HepG2 (cell line): ENCODE data around the gene NGEF. TPM values are rescaled to one million over a fixed set of nuclear protein-coding genes. Genes with fewer than 3 reads are reported as not detected.

Source experiments
- ATAC-seq: fragments of 200-7000 bp; cut with Tn5 transposase; 3 replicates; pipeline ENCODE4 v1.9.1; 2020; ENCODE audit warnings: mild to moderate bottlenecking, moderate library complexity
- BruUV-seq: library from RNA; stranded (reverse); fragments of 400-500 nt; replicated peaks from 2 replicates; lab custom pipeline; 2021; lab: Mats Ljungman, UMichigan
- CTCF ChIA-PET: fragments of 300-600 bp; formaldehyde crosslinking; extraction: SDS; loops from one replicate; lab custom pipeline; 2021; ENCODE audit warnings: low total read pairs, inconsistent platforms, low intra/inter-chr PET ratio; lab: Yijun Ruan, JAX
- POLR2A ChIA-PET: fragments of 350-600 bp; sonication (Branson Sonifier 250); formaldehyde crosslinking; loops from one replicate; lab custom pipeline; 2020; ENCODE audit warnings: antibody characterized with exemption, inconsistent platforms; lab: Yijun Ruan, JAX
- DNase-seq: peaks from one replicate; pipeline ENCODE4 v3.0.0-alpha.2; 2015; ENCODE audit warnings: low spot score
- FAIRE-seq: peaks from 3 replicates; lab custom pipeline; 2011; peaks lifted over from hg19 to GRCh38; lab: Jason Lieb, UNC
- H2AFZ ChIP-seq: one replicate; pipeline ENCODE4 v1.6.1; 2011; ENCODE audit warnings: low read length, inconsistent platforms
- H3K27ac ChIP-seq: fragments of 300-600 bp; 3 replicates; pipeline ENCODE4 v1.8.0; 2011; ENCODE audit warnings: mixed run types, mild to moderate bottlenecking, mixed read lengths, low read length, inconsistent platforms; ENCODE audit not compliant: insufficient read depth; ENCODE audit errors: extremely low read length
- H3K27me3 ChIP-seq, 2 experiments: fragments of 200-600 bp in 1 of 2; 2 replicates in 1 of 2; 3 replicates in 1 of 2; pipeline versions ENCODE4 v1.6.0 to v1.8.0; 2011; ENCODE audit warnings: low read length in 2 of 2, mild to moderate bottlenecking in 2 of 2, moderate library complexity in 2 of 2, inconsistent platforms in 1 of 2; ENCODE audit not compliant: insufficient read depth in 2 of 2, control insufficient read depth in 1 of 2
- H3K36me3 ChIP-seq, 2 experiments: fragments of 200-600 bp in 1 of 2; replicated peaks in 1 of 2; 2 replicates in 1 of 2; 3 replicates in 1 of 2; pipeline versions ENCODE4 v1.5.1 to v1.8.0; 2011; ENCODE audit warnings: low read length in 2 of 2, inconsistent platforms in 1 of 2; ENCODE audit not compliant: insufficient read depth in 2 of 2, control insufficient read depth in 1 of 2
- H3K4me1 ChIP-seq: 2 replicates; pipeline ENCODE4 v1.5.1; 2012; ENCODE audit warnings: low read length, inconsistent platforms; ENCODE audit not compliant: insufficient read depth
- H3K4me2 ChIP-seq: 2 replicates; pipeline ENCODE4 v1.6.0; 2011; ENCODE audit warnings: low read depth, low read length, inconsistent platforms
- H3K4me3 ChIP-seq, 3 experiments: fragments of 200-600 bp in 1 of 3; sonication (generic), shearing (Covaris generic) in 1 of 3; replicated peaks in 1 of 3; 2 replicates each; pipeline ENCODE4 v1.5.1; 2011 to 2016; ENCODE audit warnings: low read length in 3 of 3, inconsistent platforms in 2 of 3, low read depth in 2 of 3, mild to moderate bottlenecking in 2 of 3, control low read depth in 1 of 3, mixed read lengths in 1 of 3; ENCODE audit not compliant: insufficient read depth in 1 of 3
- H3K79me2 ChIP-seq: one replicate; pipeline ENCODE4 v1.6.1; 2011; ENCODE audit warnings: low read length, inconsistent platforms; ENCODE audit not compliant: insufficient read depth
- H3K9ac ChIP-seq: 2 replicates; pipeline ENCODE4 v1.6.0; 2011; ENCODE audit warnings: mild to moderate bottlenecking, low read depth, low read length, inconsistent platforms; ENCODE audit not compliant: insufficient read depth
- H3K9me3 ChIP-seq: 2 replicates; pipeline ENCODE4 v1.5.1; 2012; ENCODE audit warnings: mild to moderate bottlenecking, low read length
- H4K20me1 ChIP-seq: 2 replicates; pipeline ENCODE4 v1.6.0; 2011; ENCODE audit warnings: inconsistent platforms, mild to moderate bottlenecking, low read length, moderate library complexity; ENCODE audit not compliant: insufficient read depth
- DR1 ChIP-seq: sonication (generic); formaldehyde crosslinking; IDR thresholded peaks from 2 replicates; pipeline ENCODE4 v1.8.0; 2021; ENCODE audit warnings: mild to moderate bottlenecking, missing genetic modification reagents, inconsistent platforms
- FOXC1 ChIP-seq: sonication (generic); formaldehyde crosslinking; IDR thresholded peaks from 2 replicates; pipeline ENCODE4 v1.8.0; 2022; ENCODE audit warnings: mild to moderate bottlenecking, missing genetic modification reagents, borderline replicate concordance
- KLF15 ChIP-seq: sonication (generic); formaldehyde crosslinking; IDR thresholded peaks from 2 replicates; pipeline ENCODE4 v1.8.1; 2023; ENCODE audit warnings: borderline replicate concordance, mild to moderate bottlenecking, inconsistent platforms, missing genetic modification reagents, mixed read lengths
- NFIC ChIP-seq: IDR thresholded peaks from 2 replicates; pipeline ENCODE4 v1.6.1; 2012; ENCODE audit warnings: mild to moderate bottlenecking, low read length, inconsistent platforms
- PHF20 ChIP-seq: sonication (generic); formaldehyde crosslinking; IDR thresholded peaks from 2 replicates; pipeline ENCODE4 v1.5.0; 2020; ENCODE audit warnings: mild to moderate bottlenecking, missing genetic modification reagents
- SRSF1 ChIP-seq: fragments of 200-400 bp; formaldehyde crosslinking; optimal IDR thresholded peaks from 2 replicates; pipeline ENCODE3; 2017; ENCODE audit warnings: mild to moderate bottlenecking, low read depth, low read length, moderate library complexity
- TOPORS ChIP-seq: sonication (generic); formaldehyde crosslinking; IDR thresholded peaks from 2 replicates; pipeline ENCODE4 v1.8.0; 2023; ENCODE audit warnings: mild to moderate bottlenecking, missing genetic modification reagents
- ZBTB42 ChIP-seq: sonication (generic); formaldehyde crosslinking; IDR thresholded peaks from 2 replicates; pipeline ENCODE4 v1.5.0; 2020; ENCODE audit warnings: mild to moderate bottlenecking, missing genetic modification reagents
- ZBTB8A ChIP-seq: sonication (generic); formaldehyde crosslinking; IDR thresholded peaks from 2 replicates; pipeline ENCODE4 v1.4.0; 2020; ENCODE audit warnings: mild to moderate bottlenecking, low read depth, missing genetic modification reagents, borderline replicate concordance
- ZNF326 ChIP-seq: sonication (generic); formaldehyde crosslinking; IDR thresholded peaks from 2 replicates; pipeline ENCODE4 v1.4.0; 2020; ENCODE audit warnings: missing genetic modification reagents, borderline replicate concordance
- ZNF33A ChIP-seq: sonication (generic); formaldehyde crosslinking; IDR thresholded peaks from 2 replicates; pipeline ENCODE4 v1.5.1; 2020; ENCODE audit warnings: missing genetic modification reagents, mild to moderate bottlenecking, moderate library complexity, borderline replicate concordance
- ZNF44 ChIP-seq: sonication (generic); formaldehyde crosslinking; IDR thresholded peaks from 2 replicates; pipeline ENCODE4 v1.5.1; 2020; ENCODE audit warnings: mild to moderate bottlenecking, missing genetic modification reagents
- ZNF781 ChIP-seq: sonication (generic); formaldehyde crosslinking; IDR thresholded peaks from 2 replicates; pipeline ENCODE4 v1.5.1; 2020; ENCODE audit warnings: borderline replicate concordance, mild to moderate bottlenecking, missing genetic modification reagents; ENCODE audit errors: not compliant biosample characterization
- WGBS: methylation state at CpG from one replicate; pipeline ENCODE4 v1.1.6; 2017; ENCODE audit warnings: low lambda C conversion rate; 5-methylcytosine and 5-hydroxymethylcytosine counted together
- in situ Hi-C: cut with HindIII; loops from 2 replicates; pipeline ENCODE4 v1.10.0; 2017; ENCODE audit warnings: low pct_unique_long_range_greater_than_20kb; ENCODE audit not compliant: extremely low pct_ligation_motif_present
- intact Hi-C: fragments of 100-400 bp; cut with micrococcal nuclease; formaldehyde crosslinking; loops from one replicate; pipeline ENCODE4 v1.10.0; 2022; ENCODE audit not compliant: unreplicated experiment
- polyA plus RNA-seq, 8 experiments: library from polyadenylated mRNA; depleted of rRNA in 3 of 8; stranded (reverse) in 7 of 8; unstranded in 1 of 8; fragments of >200 nt; fragmentation: Illumina TruSeq in 4 of 8; extraction: Trizol in 4 of 8; gene quantifications; 2 replicates each; pipeline versions ENCODE4 v1.2.1 to v1.2.3, GENCODE V29; 2011 to 2016; ENCODE audit warnings: low read depth in 4 of 8, missing spikeins in 1 of 8, mixed read lengths in 1 of 8; ENCODE audit not compliant: insufficient read depth in 1 of 8
- total RNA-seq, 5 experiments: library from RNA; depleted of rRNA; stranded (reverse); fragments of >200 nt; fragmentation: Illumina TruSeq; extraction: Trizol; gene quantifications; 2 replicates each; pipeline ENCODE4 v1.2.3, GENCODE V29; 2016; ENCODE audit warnings: low read depth in 1 of 5
- TF ChIP-seq, protein P1 (sequence below): IDR thresholded peaks from 2 replicates; pipeline ENCODE4 v1.6.1; 2016; ENCODE audit warnings: low read depth, borderline replicate concordance
- TF ChIP-seq, protein P2 (sequence below): sonication (generic); formaldehyde crosslinking; IDR thresholded peaks from 2 replicates; pipeline ENCODE4 v1.9.0; 2021; ENCODE audit warnings: missing genetic modification reagents, mild to moderate bottlenecking, borderline replicate concordance
- TF ChIP-seq, protein P3 (sequence below): sonication (generic); formaldehyde crosslinking; IDR thresholded peaks from 2 replicates; pipeline ENCODE4 v1.4.0; 2020; ENCODE audit warnings: missing genetic modification reagents
- TF ChIP-seq, protein P4 (sequence below): IDR thresholded peaks from 2 replicates; pipeline ENCODE4 v1.6.1; 2016; ENCODE audit warnings: low read depth, control low read depth

NGEF gene
- total and polyA plus RNA-seq, 2 of the 13 experiments (the other 11 are each of a cell fraction or from before 2014, with no cell fraction given), result 14.4 to 36.9 TPM

DNA sequence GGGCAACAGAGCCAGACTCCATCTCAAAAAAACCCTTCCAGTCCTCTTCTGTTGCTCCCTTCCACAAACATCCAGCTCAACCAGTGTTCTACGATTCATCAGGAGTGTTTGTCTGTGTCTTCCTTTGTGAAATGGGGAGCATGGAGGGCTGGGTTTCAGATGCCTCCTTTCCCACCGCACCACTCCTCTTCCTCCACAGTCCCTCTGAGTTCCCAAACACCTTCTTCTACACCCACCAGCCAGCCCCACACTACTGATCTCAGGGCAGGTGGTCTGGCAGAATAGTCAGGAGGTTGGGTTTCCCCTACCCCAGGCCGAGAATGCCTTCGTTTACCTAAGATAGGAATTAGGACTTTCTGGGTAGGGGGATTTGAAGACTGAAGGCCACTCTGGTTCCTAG lies 36.9 kb downstream of the NGEF start:
- Histone ChIP-seq H3K4me3 (no peak overlapping the region), H3K4me1 (no peaks in the 10 kb centered on the region), H3K79me2 (no peaks in the 10 kb centered on the region), H3K27ac (no peak overlapping the region), H3K9me3 (no peaks in the 10 kb centered on the region), H4K20me1 (no peaks in the 10 kb centered on the region), H2AFZ (no peak overlapping the region), H3K27me3 (no peaks in the 10 kb centered on the region), H3K9ac (no peak overlapping the region), H3K4me2 (no peak overlapping the region), H3K36me3 (peaks cover 6 to 23% of the 10 kb centered on the region in 2 experiments; a peak in 4 of 5 replicates)
- no peak for FAIRE-seq
- CTCF ChIA-PET, result no interaction called here
- in situ Hi-C loops (no loop called here), intact Hi-C loops (no loop called here)
- POLR2A ChIA-PET, result no interaction called here
- 91% methylated on average over 4 of the region's 4 CpGs for WGBS
- no peak for ATAC-seq
- DNase-seq, result no peak
- BruUV-seq, result no TSS peak
- TF ChIP-seq, protein P1, sequence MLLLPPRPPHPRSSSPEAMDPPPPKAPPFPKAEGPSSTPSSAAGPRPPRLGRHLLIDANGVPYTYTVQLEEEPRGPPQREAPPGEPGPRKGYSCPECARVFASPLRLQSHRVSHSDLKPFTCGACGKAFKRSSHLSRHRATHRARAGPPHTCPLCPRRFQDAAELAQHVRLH (CRISPR knock-in tag), result no peak
- no peak for TF ChIP-seq PHF20
- no peak for TF ChIP-seq FOXC1
- TF ChIP-seq, protein P2, sequence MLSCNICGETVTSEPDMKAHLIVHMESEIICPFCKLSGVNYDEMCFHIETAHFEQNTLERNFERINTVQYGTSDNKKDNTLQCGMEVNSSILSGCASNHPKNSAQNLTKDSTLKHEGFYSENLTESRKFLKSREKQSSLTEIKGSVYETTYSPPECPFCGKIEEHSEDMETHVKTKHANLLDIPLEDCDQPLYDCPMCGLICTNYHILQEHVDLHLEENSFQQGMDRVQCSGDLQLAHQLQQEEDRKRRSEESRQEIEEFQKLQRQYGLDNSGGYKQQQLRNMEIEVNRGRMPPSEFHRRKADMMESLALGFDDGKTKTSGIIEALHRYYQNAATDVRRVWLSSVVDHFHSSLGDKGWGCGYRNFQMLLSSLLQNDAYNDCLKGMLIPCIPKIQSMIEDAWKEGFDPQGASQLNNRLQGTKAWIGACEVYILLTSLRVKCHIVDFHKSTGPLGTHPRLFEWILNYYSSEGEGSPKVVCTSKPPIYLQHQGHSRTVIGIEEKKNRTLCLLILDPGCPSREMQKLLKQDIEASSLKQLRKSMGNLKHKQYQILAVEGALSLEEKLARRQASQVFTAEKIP (CRISPR knock-in tag), result no peak
- TF ChIP-seq ZBTB8A, result no peak
- no peak for TF ChIP-seq ZNF326 (CRISPR knock-in tag)
- TF ChIP-seq ZNF44 (CRISPR knock-in tag), result no peak
- TF ChIP-seq KLF15 (CRISPR knock-in tag), result no peak
- TF ChIP-seq, protein P3, sequence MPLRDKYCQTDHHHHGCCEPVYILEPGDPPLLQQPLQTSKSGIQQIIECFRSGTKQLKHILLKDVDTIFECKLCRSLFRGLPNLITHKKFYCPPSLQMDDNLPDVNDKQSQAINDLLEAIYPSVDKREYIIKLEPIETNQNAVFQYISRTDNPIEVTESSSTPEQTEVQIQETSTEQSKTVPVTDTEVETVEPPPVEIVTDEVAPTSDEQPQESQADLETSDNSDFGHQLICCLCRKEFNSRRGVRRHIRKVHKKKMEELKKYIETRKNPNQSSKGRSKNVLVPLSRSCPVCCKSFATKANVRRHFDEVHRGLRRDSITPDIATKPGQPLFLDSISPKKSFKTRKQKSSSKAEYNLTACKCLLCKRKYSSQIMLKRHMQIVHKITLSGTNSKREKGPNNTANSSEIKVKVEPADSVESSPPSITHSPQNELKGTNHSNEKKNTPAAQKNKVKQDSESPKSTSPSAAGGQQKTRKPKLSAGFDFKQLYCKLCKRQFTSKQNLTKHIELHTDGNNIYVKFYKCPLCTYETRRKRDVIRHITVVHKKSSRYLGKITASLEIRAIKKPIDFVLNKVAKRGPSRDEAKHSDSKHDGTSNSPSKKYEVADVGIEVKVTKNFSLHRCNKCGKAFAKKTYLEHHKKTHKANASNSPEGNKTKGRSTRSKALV (CRISPR knock-in tag), result no peak
- no peak for TF ChIP-seq TOPORS (CRISPR knock-in tag)
- TF ChIP-seq, protein P4, sequence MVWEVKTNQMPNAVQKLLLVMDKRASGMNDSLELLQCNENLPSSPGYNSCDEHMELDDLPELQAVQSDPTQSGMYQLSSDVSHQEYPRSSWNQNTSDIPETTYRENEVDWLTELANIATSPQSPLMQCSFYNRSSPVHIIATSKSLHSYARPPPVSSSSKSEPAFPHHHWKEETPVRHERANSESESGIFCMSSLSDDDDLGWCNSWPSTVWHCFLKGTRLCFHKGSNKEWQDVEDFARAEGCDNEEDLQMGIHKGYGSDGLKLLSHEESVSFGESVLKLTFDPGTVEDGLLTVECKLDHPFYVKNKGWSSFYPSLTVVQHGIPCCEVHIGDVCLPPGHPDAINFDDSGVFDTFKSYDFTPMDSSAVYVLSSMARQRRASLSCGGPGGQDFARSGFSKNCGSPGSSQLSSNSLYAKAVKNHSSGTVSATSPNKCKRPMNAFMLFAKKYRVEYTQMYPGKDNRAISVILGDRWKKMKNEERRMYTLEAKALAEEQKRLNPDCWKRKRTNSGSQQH (CRISPR knock-in tag), result no peak
- no peak for TF ChIP-seq SRSF1
- TF ChIP-seq ZNF781 (CRISPR knock-in tag), result no peak
- no peak for TF ChIP-seq NFIC
- TF ChIP-seq DR1 (CRISPR knock-in tag), result no peak
- TF ChIP-seq ZNF33A (CRISPR knock-in tag), result no peak
- TF ChIP-seq ZBTB42, result no peak
